Skeletal muscle tissue (tissue), 4 donors: ENCODE data around the gene LRRC25. TPM values are rescaled to one million over a fixed set of nuclear protein-coding genes. Genes with fewer than 3 reads are reported as not detected.
"Not testable (repeated sequence)": the region's sequence is repeated elsewhere in the genome, so short reads cannot be mapped to it uniquely, and the experiment has no call there.

Experiments used
- H3K27ac ChIP-seq: one replicate; pipeline ENCODE4 v1.7.0; 2013; ENCODE audit warnings: mild to moderate bottlenecking, low read depth, low read length, inconsistent platforms
- H3K27me3 ChIP-seq, 3 donors: one replicate each; pipeline ENCODE4 v1.7.0; 2013; ENCODE audit warnings: low read length in 3 of 3; ENCODE audit not compliant: control insufficient read depth in 3 of 3, insufficient read depth in 3 of 3
- H3K36me3 ChIP-seq, 3 donors: one replicate each; pipeline ENCODE4 v1.7.0; 2013; ENCODE audit warnings: low read length in 3 of 3; ENCODE audit not compliant: control insufficient read depth in 3 of 3, insufficient read depth in 3 of 3
- H3K4me1 ChIP-seq, 3 donors: one replicate each; pipeline ENCODE4 v1.7.0; 2013; ENCODE audit warnings: low read length in 3 of 3, mild to moderate bottlenecking in 3 of 3; ENCODE audit not compliant: control insufficient read depth in 3 of 3, insufficient read depth in 3 of 3
- H3K4me3 ChIP-seq, 3 donors: one replicate each; pipeline ENCODE4 v1.7.0; 2013; ENCODE audit warnings: low read length in 3 of 3
- H3K9ac ChIP-seq, 3 donors: one replicate each; pipeline ENCODE4 v1.7.0; 2013; ENCODE audit warnings: low read length in 3 of 3, mild to moderate bottlenecking in 3 of 3, moderate library complexity in 2 of 3, low read depth in 1 of 3
- H3K9me3 ChIP-seq, 3 donors: one replicate each; pipeline ENCODE4 v1.7.0; 2013; ENCODE audit warnings: low read length in 3 of 3; ENCODE audit not compliant: control insufficient read depth in 3 of 3
- total RNA-seq: library from RNA; depleted of rRNA; stranded (reverse); fragments of >200 nt; gene quantifications from one replicate; pipeline ENCODE4 v1.2.3, GENCODE V29; 2014
- donor health status: Osteomylitis.

The LRRC25 gene
- total RNA-seq, 1 donor from 2014 or later: 2.1 TPM

DNA sequence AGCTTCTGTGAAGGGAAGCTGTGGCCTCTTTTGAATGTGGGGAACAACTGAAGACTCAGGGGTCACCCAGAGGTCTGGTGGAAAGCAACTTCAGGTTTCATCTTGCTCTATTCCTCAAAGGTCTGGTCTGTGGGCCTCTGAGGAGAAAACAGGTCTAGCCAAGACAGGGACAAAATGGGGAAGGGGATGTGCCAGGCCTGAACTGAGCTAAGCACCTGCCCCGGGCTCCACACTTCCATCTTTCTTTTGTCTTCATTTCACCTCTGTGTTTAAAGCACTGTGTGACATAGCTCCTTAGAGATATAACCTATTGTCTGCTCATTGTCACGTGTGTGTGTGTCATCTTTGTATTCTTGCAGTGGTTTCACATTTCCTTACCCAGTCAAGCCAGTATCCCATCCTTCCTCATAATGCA lies 31.4 kb downstream of the LRRC25 start:
- Histone ChIP-seq H3K36me3 (peaks cover 11 to 17% (median 17%) of the 10 kb centered on the region in 3 donors), H3K4me3 (no peak overlapping the region), H3K27me3 (no peaks in the 10 kb centered on the region), H3K4me1 (peaks cover 5 to 17% (median 11%) of the 10 kb centered on the region in 3 donors), H3K27ac (peak overlapping the region; percentile 52), H3K9me3 (no peaks in the 10 kb centered on the region), H3K9ac (peak overlapping the region in 1 of 3 donors; percentile 25)

GRCh38 chr19:18364826-18365528 lies 32.4 kb downstream of the LRRC25 start:
- H3K9me3 ChIP-seq: no peaks in the 10 kb centered on the region
- H3K27me3 ChIP-seq: no peaks in the 10 kb centered on the region
- peaks cover 12 to 17% (median 17%) of the 10 kb centered on the region in 3 donors for H3K36me3 ChIP-seq
- peaks cover 5 to 17% (median 11%) of the 10 kb centered on the region in 3 donors for H3K4me1 ChIP-seq
- peak overlapping the region in 1 of 3 donors; percentile 13 for H3K4me3 ChIP-seq
- peak overlapping the region in 1 of 3 donors; percentile 62 for H3K9ac ChIP-seq
- peak overlapping the region; percentile 69 for H3K27ac ChIP-seq

DNA sequence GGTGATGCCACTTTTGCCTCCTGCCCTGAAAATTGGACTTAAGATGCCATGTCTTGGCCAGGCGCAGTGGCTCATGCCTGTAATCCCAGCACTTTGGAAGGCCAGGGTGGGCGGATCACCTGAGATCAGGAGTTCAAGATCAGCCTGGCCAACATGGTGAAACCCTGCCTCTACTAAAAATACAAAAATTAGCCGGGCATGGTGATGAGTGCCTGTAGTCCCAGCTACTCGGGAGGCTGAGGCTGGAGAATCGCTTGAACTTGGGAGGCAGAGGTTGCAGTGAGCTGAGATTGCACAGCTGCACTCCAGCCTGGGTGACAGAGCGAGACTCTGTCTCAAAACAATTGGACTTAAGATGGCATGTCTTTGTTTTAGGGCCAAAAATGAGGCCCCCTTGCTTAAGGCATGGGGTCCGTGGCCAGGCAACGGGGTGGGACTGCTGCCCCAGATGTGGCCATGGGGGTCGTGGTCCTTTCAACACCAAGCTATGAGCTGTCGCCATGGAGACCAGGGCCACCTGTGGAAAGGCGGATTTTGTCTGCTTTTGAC lies 33.1 kb downstream of the LRRC25 start:
- not testable (repeated sequence) for H3K9me3 ChIP-seq, H3K27me3 ChIP-seq
- peaks cover 13 to 17% (median 17%) of the 10 kb centered on the region in 3 donors for H3K36me3 ChIP-seq
- peak overlapping the region in 1 of 3 donors; percentile 13 for H3K4me3 ChIP-seq
- peak overlapping the region; percentile 69 for H3K27ac ChIP-seq
- peaks cover 5 to 14% (median 11%) of the 10 kb centered on the region in 3 donors for H3K4me1 ChIP-seq
- H3K9ac ChIP-seq: peak overlapping the region in 1 of 3 donors; percentile 62

DNA sequence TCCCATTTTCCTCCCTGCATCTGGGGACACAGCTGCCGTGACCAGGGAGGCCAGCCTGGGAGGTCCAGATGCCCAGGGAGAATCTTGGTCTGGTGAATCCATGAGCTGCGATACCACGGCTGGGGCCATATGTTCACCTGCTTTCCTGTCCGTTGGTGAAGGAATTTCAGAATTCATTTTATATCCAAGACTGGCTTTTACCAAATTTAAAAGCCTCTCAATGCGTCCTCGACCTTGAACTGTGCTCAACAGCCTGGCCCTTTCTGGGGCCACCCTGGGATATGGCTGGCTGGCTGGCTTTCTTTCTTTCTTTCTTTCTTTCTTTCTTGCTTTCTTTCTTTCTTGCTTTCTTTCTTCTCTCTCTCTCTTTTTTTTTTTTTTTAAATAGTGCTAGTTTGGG lies 33.6 kb downstream of the LRRC25 start:
- no peak overlapping the region for H3K4me3 ChIP-seq
- H3K27me3 ChIP-seq: no peaks in the 10 kb centered on the region
- H3K9me3 ChIP-seq: no peaks in the 10 kb centered on the region
- no peak overlapping the region for H3K27ac ChIP-seq
- H3K9ac ChIP-seq: no peak overlapping the region
- H3K4me1 ChIP-seq: peaks cover 5 to 14% (median 11%) of the 10 kb centered on the region in 3 donors
- peaks cover 13 to 19% (median 17%) of the 10 kb centered on the region in 3 donors for H3K36me3 ChIP-seq

GRCh38 chr19:18362934-18363542 lies 34.4 kb downstream of the LRRC25 start:
- no peak overlapping the region for H3K9ac ChIP-seq
- peaks cover 17 to 19% (median 17%) of the 10 kb centered on the region in 3 donors for H3K36me3 ChIP-seq
- H3K4me3 ChIP-seq: no peak overlapping the region
- peaks cover 5 to 14% (median 11%) of the 10 kb centered on the region in 3 donors for H3K4me1 ChIP-seq
- no peaks in the 10 kb centered on the region for H3K9me3 ChIP-seq
- H3K27me3 ChIP-seq: no peaks in the 10 kb centered on the region
- H3K27ac ChIP-seq: no peak overlapping the region

GRCh38 chr19:18361646-18362045 lies 35.8 kb downstream of the LRRC25 start:
- peaks cover 29 to 31% (median 30%) of the 10 kb centered on the region in 3 donors for H3K36me3 ChIP-seq

GRCh38 chr19:18357041-18357440 lies 40.4 kb downstream of the LRRC25 start:
- Histone ChIP-seq H3K4me1 (peaks cover 0 to 4% (median 0%) of the 10 kb centered on the region in 3 donors), H3K27ac (no peak overlapping the region), H3K36me3 (peaks cover 27 to 29% (median 29%) of the 10 kb centered on the region in 3 donors), H3K4me3 (no peak overlapping the region), H3K9ac (no peak overlapping the region), H3K9me3 (peaks cover 0 to 3% (median 0%) of the 10 kb centered on the region in 3 donors), H3K27me3 (no peaks in the 10 kb centered on the region)

More at GRCh38 chr19:18361646-18362045, 35.8 kb downstream of the LRRC25 start:
- Histone ChIP-seq H3K4me1 (peaks cover 5 to 18% (median 11%) of the 10 kb centered on the region in 3 donors), H3K27ac (no peak overlapping the region), H3K4me3 (no peak overlapping the region), H3K9ac (no peak overlapping the region), H3K9me3 (peaks cover 0 to 3% (median 0%) of the 10 kb centered on the region in 3 donors), H3K27me3 (no peaks in the 10 kb centered on the region)

DNA sequence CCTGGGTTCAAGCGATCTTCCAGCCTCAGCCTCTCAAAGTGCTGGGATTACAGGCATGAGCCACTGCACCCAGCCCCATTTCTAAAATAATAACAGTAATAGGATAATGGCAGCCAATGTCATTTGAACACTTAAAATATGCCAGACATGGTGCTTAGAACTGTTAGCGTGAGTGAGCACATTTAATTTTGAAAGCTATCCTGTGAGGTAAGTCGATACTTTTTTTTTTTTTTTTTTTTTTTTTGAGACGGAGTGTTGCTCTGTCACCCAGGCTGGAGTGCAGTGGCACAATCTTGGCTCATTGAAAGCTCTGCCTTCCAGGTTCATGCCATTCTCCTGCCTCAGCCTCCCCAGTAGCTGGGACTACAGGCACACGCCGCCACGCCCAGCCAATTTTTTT lies 42.7 kb downstream of the LRRC25 start:
- H3K9me3 ChIP-seq, H3K9ac ChIP-seq, H3K27ac ChIP-seq, H3K4me1 ChIP-seq, H3K4me3 ChIP-seq, H3K27me3 ChIP-seq: not testable (repeated sequence)
- H3K36me3 ChIP-seq: peaks cover 25 to 30% (median 29%) of the 10 kb centered on the region in 3 donors

DNA sequence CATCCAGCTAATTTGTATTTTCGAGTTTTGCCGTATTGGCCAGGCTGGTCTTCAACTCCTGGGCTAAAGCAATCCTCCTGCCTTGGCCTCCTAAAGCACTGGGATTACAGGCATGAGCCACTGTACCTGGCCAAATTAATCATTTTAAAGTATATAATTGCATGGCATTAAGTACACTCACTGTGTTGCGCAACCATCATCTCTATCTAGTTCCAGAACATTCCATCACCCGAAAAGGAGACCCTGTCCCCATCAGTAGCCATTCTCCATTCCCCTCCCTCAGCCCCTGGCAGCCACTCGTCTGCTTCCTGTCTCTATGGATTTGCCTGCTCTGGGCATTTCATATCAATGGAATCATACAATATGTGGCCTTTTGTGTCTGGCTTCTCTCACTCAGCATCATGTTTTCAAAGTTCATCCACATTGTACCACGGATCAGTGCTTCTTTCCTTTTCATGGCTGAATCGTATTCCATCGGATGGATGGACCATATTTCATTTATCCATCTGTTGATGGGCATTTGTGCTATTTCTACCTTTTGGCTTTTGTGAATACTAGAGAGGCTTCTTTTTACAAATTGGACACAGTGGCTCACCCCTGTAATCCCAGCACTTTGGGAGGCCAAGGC lies 43.9 kb downstream of the LRRC25 start:
- H3K4me1 ChIP-seq: peaks cover 0 to 4% (median 0%) of the 10 kb centered on the region in 3 donors
- H3K36me3 ChIP-seq: peaks cover 25 to 27% (median 27%) of the 10 kb centered on the region in 3 donors
- H3K27me3 ChIP-seq: no peaks in the 10 kb centered on the region
- H3K27ac ChIP-seq: no peak overlapping the region
- H3K4me3 ChIP-seq: no peak overlapping the region
- no peak overlapping the region for H3K9ac ChIP-seq
- H3K9me3 ChIP-seq: peaks cover 0 to 3% (median 0%) of the 10 kb centered on the region in 3 donors
